NCI-H1436 treated with DMSO at 0.1 percent for 48 hours (cell line): ENCODE data around the gene ST6GALNAC4.
"Not testable (repeated sequence)": the region's sequence is repeated elsewhere in the genome, so short reads cannot be mapped to it uniquely, and the experiment has no call there.

Experiments
- DNase-seq: peaks from one replicate; lab custom pipeline; 2025; lab: John Stamatoyannopoulos, UW

The ST6GALNAC4 gene

DNA sequence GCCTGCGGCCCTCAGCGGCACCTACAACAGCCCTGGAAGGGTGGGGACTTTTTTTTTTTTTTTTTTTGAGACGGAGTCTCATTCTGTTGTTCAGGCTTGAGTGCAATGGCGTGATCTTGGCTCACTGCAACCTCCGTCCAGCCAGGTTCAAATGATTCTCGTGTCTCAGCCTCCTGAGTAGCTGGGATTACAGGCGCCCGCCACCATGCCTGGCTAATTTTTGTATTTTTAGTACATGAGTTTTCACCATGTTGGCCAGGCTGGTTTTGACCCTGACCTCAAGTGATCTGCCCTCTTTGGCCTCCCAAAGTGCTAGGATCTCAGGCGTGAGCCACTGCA lies 46.7 kb downstream of the ST6GALNAC4 start:
- not testable (repeated sequence) for DNase-seq

DNA sequence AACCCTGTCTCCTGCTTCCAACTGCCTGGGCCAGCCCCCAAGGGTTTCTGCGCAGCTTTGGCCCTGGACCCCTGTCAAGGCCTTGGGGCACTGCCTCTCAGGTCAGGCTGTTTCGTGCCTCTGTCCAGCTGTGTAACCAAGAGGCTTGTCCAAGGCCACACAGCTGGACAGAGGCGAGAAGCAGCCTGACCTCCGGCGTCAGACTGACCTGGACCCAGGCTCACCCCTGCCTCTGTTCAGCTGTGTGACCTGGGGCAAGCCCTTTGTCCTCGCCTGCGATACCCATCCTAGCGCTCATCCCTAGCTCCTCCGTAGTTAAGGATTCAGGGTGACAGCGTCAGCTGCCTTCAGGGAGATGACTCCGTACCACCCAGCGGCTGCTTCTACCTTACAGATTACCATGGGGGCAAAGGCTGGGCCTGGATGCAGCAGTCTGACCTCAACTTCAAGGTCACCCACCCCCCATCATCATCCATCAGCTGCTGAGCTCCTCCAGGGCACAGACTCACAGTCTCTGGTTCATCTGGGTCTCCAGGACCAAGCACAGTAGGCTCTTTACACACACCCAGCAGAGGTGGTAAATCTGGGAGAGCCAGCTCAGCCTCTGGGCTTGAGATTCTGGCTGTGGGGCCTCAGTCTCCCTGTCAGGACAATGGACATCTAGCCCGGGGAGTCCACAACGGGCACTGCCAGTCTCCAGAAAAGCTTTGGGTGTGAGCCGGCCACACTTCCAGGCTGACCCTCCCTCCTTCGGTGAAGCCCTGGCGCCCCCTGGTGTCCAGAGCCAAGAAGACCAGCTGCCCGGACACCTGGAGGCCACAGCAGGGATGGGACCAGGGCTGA lies 47.3 kb downstream of the ST6GALNAC4 start:
- DNase-seq: no peak

GRCh38 chr9:127868278-127868902 lies 48.5 kb downstream of the ST6GALNAC4 start:
- DNase-seq: no peak

- DNase-seq: no peak
Observed at GRCh38 chr9:127867356-127868277, 49.2 kb downstream of the ST6GALNAC4 start.

DNA sequence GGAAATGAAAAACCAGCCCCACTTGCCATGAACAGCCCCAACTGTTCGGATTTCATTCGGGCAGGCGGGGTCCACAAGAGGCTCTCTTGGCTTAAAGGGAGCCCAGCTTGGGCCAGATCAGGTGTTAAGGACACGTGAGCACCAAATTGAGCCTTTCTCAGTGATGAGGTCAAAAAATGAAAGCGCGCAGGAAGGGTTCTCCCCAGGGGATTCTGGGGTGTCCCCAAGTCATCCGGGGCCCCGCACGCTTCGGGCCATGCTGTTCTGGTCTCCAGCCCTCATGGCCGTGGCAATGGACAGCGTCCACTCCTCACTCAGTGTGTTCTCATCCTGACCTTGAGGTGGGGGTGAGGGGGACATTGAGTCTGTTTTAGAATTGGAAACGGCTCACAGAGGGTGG lies 50.3 kb downstream of the ST6GALNAC4 start:
- no peak for DNase-seq

DNA sequence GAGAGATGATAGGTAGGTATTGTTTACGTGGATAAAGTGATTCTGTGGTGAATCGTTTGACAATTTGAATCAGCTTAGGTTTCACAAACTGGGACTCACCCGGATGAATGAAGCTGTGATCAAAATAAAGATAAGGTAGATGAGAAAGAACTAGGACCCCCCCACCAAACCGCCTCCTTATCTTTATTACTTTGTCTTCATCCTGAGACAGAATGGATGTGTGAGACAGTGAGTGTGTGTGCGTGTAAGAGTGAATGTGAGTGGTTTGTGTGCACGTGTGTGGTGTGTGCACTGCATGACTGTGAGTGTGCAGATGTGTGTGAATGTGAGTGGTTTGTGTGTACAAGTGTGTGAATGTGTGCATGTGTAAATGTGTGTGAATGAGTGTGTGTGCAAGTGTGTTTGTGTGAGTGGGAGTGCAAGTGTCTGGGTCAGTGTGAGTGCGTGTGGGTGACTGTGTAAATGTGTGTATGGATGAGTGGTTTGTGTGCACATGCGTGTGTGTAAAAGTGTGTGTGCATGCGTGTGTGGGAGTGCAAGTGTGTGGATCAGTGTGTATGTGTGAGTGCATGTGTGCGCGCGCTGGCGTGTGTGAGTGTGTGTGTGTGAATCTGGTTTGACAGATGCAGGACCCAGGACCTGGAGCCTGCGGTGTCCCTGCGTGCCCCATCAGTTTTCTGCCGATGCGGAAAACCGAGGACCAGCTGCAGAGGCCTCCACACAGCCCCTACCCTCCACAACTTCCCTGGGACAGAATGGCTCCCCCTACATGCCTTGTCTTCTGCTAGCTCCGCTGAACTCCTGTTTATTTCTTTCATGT lies 51.0 kb downstream of the ST6GALNAC4 start:
- no peak for DNase-seq

GRCh38 chr9:127863191-127863621 lies 53.6 kb downstream of the ST6GALNAC4 start:
- DNase-seq: no peak

GRCh38 chr9:127862075-127863011 lies 54.5 kb downstream of the ST6GALNAC4 start:
- no peak for DNase-seq

- no peak for DNase-seq
Observed at GRCh38 chr9:127860779-127861178, 56.1 kb downstream of the ST6GALNAC4 start.

GRCh38 chr9:127860260-127860659 lies 56.6 kb downstream of the ST6GALNAC4 start:
- no peak for DNase-seq

DNA sequence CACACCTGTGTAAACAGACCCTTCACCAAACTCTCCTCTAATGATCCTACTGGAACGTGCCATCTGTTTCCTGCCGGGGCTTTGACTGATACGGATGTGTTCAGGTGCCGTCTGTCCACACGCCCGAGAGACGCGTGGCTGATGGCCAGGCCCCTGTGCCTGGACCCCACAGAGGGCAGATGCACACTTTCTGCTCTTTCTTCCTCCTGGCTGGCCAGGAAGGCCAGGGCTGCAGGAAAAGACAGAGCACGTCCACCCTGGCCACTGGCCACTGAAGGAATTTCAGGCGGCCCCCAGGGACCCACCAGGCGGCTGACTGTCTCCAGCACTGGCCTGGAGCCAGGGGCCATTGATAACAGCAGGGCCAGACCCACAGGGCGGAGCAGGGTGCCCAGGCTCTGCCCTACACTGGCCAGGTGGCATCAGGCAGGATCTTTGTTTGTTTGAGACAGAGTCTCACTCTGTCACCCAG lies 58.8 kb downstream of the ST6GALNAC4 start:
- no peak for DNase-seq
